Measurements from ENCODE around the gene MAP3K7CL. TPM values are rescaled to one million over a fixed set of nuclear protein-coding genes. Genes with fewer than 3 reads are reported as not detected.
A peak's percentile ranks its signal among the peaks of the same experiment; 100 is the strongest.

The MAP3K7CL gene
- total RNA-seq, 4 donors from 2014 or later = 4.9 to 17.3 (median 6.6) TPM

DNA sequence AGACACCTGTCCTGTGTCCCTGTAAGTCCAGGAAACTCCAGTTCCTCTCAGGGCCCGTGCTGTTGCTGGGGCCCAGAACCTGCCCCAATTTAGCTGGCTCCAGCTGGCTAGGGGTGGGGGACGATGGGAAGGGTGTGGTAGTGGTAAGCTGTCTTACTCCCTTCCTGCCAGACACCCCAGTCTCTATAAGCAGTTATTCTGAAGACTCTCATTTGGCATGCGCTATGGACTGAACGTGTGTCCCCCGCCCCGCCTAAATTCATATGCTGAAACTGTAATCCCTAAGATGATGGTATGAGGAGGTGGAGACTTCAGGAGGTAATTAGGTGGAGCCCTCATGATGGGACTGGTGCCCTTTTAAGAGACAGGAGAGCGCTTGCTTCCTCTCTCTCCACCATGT, 82.0 kb downstream of the MAP3K7CL start:
- no peak for DNase-seq
- no peaks in the 10 kb centered on the region for H3K9me3 ChIP-seq
- TF ChIP-seq, protein P1, sequence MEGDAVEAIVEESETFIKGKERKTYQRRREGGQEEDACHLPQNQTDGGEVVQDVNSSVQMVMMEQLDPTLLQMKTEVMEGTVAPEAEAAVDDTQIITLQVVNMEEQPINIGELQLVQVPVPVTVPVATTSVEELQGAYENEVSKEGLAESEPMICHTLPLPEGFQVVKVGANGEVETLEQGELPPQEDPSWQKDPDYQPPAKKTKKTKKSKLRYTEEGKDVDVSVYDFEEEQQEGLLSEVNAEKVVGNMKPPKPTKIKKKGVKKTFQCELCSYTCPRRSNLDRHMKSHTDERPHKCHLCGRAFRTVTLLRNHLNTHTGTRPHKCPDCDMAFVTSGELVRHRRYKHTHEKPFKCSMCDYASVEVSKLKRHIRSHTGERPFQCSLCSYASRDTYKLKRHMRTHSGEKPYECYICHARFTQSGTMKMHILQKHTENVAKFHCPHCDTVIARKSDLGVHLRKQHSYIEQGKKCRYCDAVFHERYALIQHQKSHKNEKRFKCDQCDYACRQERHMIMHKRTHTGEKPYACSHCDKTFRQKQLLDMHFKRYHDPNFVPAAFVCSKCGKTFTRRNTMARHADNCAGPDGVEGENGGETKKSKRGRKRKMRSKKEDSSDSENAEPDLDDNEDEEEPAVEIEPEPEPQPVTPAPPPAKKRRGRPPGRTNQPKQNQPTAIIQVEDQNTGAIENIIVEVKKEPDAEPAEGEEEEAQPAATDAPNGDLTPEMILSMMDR (IDR thresholded peaks at IDR 0.05) = no peak
- TF ChIP-seq POLR2A (IDR thresholded peaks at IDR 0.05) = no peak
- no peaks in the 10 kb centered on the region for H3K36me3 ChIP-seq
- no peaks in the 10 kb centered on the region for H3K27me3 ChIP-seq
- H3K4me3 ChIP-seq = no peak overlapping the region
- no peaks in the 10 kb centered on the region for H3K4me1 ChIP-seq
- no peak overlapping the region for H3K27ac ChIP-seq

DNA sequence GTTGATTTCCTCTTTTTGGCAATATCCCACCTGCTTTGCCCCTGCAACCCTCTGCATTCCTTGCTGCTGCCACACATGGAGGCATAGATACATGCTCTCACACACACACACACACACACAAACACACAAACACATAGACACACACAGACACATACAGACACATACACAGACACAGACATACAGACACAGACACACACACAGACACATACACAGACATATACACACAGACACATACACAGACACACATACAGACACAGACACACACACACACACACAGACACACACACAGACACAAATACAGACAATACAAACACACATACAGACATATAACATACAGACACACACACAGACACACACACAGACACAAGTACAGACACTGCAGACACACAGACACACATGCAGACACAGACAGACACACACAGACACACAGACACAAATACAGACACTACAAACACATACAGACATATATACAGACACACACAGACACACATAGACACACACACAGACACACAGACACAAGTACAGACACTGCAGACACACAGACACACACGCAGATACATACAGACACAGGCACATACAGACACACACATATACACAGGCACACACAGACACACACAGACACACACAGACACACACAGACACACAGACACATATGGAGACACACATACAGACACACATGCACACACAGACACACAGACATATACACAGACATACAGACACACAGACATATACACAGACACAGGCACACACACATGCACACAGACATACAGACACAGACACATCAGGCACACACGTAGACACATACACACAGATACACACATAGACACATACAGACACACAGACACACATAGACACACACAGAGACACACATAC, 83.3 kb downstream of the MAP3K7CL start:
- no peak for TF ChIP-seq POLR2A (IDR thresholded peaks at IDR 0.05)
- TF ChIP-seq, protein P1 (IDR thresholded peaks at IDR 0.05) = no peak
- Histone ChIP-seq H3K4me1 (peaks cover 0 to 2% (median 0%) of the 10 kb centered on the region in 4 donors), H3K27me3 (no peaks in the 10 kb centered on the region), H3K36me3 (no peaks in the 10 kb centered on the region), H3K9me3 (no peaks in the 10 kb centered on the region), H3K27ac (no peak overlapping the region), H3K4me3 (no peak overlapping the region)
- DNase-seq = no peak

DNA sequence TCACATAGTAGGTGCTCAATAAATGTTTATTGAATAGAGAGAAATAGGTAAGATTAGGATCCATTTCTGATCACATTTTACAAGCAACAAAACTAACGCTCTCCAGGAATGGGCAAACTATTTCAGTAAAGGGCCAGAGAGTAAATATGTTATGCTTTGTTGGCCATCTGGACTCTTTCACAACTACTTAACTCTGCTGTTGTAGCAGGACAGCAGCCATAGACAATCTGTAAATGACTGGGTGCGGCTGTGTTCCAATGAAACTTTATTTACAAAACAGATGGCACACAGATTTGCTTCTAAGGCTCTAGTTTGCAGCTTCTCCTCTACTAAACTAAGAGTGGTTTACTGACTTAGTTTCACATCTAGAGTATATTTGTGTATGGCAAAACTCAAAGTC, 85.3 kb downstream of the MAP3K7CL start:
- Histone ChIP-seq H3K27ac (peak overlapping the region in 1 of 4 donors; percentile 18), H3K27me3 (no peaks in the 10 kb centered on the region), H3K4me3 (no peak overlapping the region), H3K4me1 (peaks cover 0 to 4% (median 0%) of the 10 kb centered on the region in 4 donors), H3K9me3 (no peaks in the 10 kb centered on the region), H3K36me3 (no peaks in the 10 kb centered on the region)
- no peak for DNase-seq
- no peak for TF ChIP-seq POLR2A (IDR thresholded peaks at IDR 0.05)
- TF ChIP-seq, protein P1 (IDR thresholded peaks at IDR 0.05) = no peak

DNA sequence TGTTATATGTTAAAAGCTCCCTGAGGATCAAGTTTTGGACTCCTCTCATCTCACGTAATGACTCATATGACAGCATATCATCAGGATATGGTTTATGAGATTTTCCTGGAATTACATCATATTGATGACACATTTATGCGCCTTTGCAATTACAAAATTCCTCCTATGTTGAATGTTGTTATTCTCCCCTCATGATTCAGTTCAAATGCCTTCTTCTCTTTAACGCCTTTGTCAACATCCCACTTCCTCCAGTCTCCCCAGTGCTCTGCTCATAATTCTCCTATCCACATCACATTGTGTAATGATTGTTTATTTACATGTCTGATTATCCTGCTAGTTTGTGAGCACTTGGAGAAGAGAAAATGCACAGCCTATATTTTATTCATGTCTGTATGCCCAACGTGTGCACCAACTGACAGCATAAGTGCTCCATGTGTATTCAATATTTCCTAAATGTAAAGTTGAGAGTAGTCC, 87.4 kb downstream of the MAP3K7CL start:
- no peak overlapping the region for H3K27ac ChIP-seq
- no peaks in the 10 kb centered on the region for H3K27me3 ChIP-seq
- peaks cover 0 to 4% (median 0%) of the 10 kb centered on the region in 4 donors for H3K4me1 ChIP-seq
- TF ChIP-seq, protein P1 (IDR thresholded peaks at IDR 0.05) = no peak
- no peak for TF ChIP-seq POLR2A (IDR thresholded peaks at IDR 0.05)
- no peak for DNase-seq
- H3K4me3 ChIP-seq = no peak overlapping the region
- no peaks in the 10 kb centered on the region for H3K36me3 ChIP-seq
- H3K9me3 ChIP-seq = no peaks in the 10 kb centered on the region

DNA sequence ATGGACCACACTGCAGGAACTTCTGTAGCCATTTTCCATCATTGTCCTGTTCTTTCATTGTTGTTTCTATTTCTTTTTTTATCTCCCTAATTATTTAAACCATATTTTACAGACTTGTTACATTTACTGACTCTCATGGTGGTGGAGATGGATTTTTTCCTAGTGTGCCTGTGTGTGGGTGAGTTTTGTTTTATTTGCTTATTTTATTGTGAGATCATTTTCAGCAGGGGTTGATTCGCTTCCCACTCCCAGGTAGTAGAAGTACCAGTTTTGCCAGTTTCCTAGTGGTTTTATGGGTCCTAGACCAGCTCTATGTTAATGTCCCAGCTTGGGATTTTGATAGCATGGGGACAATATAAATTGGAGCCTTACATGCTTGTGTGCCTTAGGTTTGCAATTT, 88.3 kb downstream of the MAP3K7CL start:
- TF ChIP-seq, protein P1 (IDR thresholded peaks at IDR 0.05) = no peak
- TF ChIP-seq POLR2A (IDR thresholded peaks at IDR 0.05) = no peak
- H3K27ac ChIP-seq = peak overlapping the region in 1 of 4 donors; percentile 49
- H3K27me3 ChIP-seq = no peaks in the 10 kb centered on the region
- H3K4me3 ChIP-seq = no peak overlapping the region
- no peaks in the 10 kb centered on the region for H3K36me3 ChIP-seq
- peaks cover 0 to 4% (median 0%) of the 10 kb centered on the region in 4 donors for H3K4me1 ChIP-seq
- H3K9me3 ChIP-seq = no peaks in the 10 kb centered on the region
- no peak for DNase-seq

Data from Peyer's patch (tissue), 4 donors.